Right lung (tissue), 10 donors: Measurements from ENCODE around the gene DLG5. TPM values are rescaled to one million over a fixed set of nuclear protein-coding genes. Genes with fewer than 3 reads are reported as not detected.

Experiments used
- DNase-seq, 2 donors: peaks; one replicate each; pipeline ENCODE4 v3.0.0-alpha.2; 2013
- long read RNA-seq, 8 donors: transcript quantifications; one replicate each; lab custom pipeline, GENCODE V29; 2026
- polyA plus RNA-seq, 5 donors: library from polyadenylated mRNA; unstranded; fragments of 120-200 nt; gene quantifications; one replicate each; pipeline versions ENCODE4 v1.2.1 to v1.2.3, GENCODE V29; 2013; ENCODE audit warnings: inconsistent platforms in 1 of 5, low replicate concordance in 1 of 5; ENCODE audit not compliant: insufficient read length in 5 of 5, insufficient read depth in 1 of 5

DLG5 gene
- polyA plus RNA-seq = 10 to 100 TPM; 37.5 to 53.2 (median 44.3) TPM
- long read RNA-seq, donor 1, full-length matches to known transcripts = 2 of 16,048 reads
- long read RNA-seq, donor 1, partial matches to known transcripts = 14,698 of 16,048 reads
- long read RNA-seq, donor 1, other reads (novel, unspliced or antisense) = 1,348 of 16,048 reads
- long read RNA-seq, donor 2, partial matches to known transcripts = 0 of 1 reads
- long read RNA-seq, donor 2, other reads (novel, unspliced or antisense) = 0 of 1 reads
- long read RNA-seq, donor 3, full-length matches to known transcripts = 1 of 11,173 reads
- long read RNA-seq, donor 3, partial matches to known transcripts = 7,118 of 11,173 reads
- long read RNA-seq, donor 3, other reads (novel, unspliced or antisense) = 4,054 of 11,173 reads
- long read RNA-seq, donor 4 = 0 reads
- long read RNA-seq, donor 5, partial matches to known transcripts = 0 of 1 reads
- long read RNA-seq, donor 5, other reads (novel, unspliced or antisense) = 0 of 1 reads
- long read RNA-seq, donor 6, full-length matches to known transcripts = 2 of 2 reads
- long read RNA-seq, donor 6, partial matches to known transcripts = 0 of 2 reads
- long read RNA-seq, donor 6, other reads (novel, unspliced or antisense) = 0 of 2 reads
- long read RNA-seq, donor 7 = 0 reads
- long read RNA-seq, donor 8, partial matches to known transcripts = 0 of 2 reads
- long read RNA-seq, donor 8, other reads (novel, unspliced or antisense) = 0 of 2 reads

- DNase-seq = peak; percentile 56 to 73
Measured at GRCh38 chr10:77926566-77927401, at the start of gene DLG5. DLG5 (minus strand) TSS chr10:77926755; CDS start chr10:77926520, 235 bp downstream.

- DNase-seq = no peak
Measured at GRCh38 chr10:77975086-77975666, 48.6 kb upstream of the DLG5 start.

- no peak for DNase-seq
Measured at GRCh38 chr10:77974396-77975074, 48.0 kb upstream of the DLG5 start.

GRCh38 chr10:77973276-77973675, 46.7 kb upstream of the DLG5 start:
- no peak for DNase-seq

- no peak for DNase-seq
Measured at GRCh38 chr10:77972148-77972547, 45.6 kb upstream of the DLG5 start.

GRCh38 chr10:77971804-77972144, 45.2 kb upstream of the DLG5 start:
- no peak for DNase-seq

- DNase-seq = peak; percentile 82 to 89
Measured at GRCh38 chr10:77970869-77971803, 44.6 kb upstream of the DLG5 start.

GRCh38 chr10:77969114-77969513, 42.6 kb upstream of the DLG5 start:
- DNase-seq = no peak

- DNase-seq = peak; percentile 58
Measured at GRCh38 chr10:77967611-77968022, 41.1 kb upstream of the DLG5 start.

- DNase-seq = no peak
Measured at GRCh38 chr10:77965294-77965693, 38.7 kb upstream of the DLG5 start.

GRCh38 chr10:77964811-77965210, 38.3 kb upstream of the DLG5 start:
- no peak for DNase-seq

- DNase-seq = no peak
Measured at GRCh38 chr10:77963901-77964300, 37.3 kb upstream of the DLG5 start.

- no peak for DNase-seq
Measured at GRCh38 chr10:77962350-77963146, 36.0 kb upstream of the DLG5 start.

- no peak for DNase-seq
Measured at GRCh38 chr10:77961668-77962067, 35.1 kb upstream of the DLG5 start.

- no peak for DNase-seq
Measured at GRCh38 chr10:77960829-77961329, 34.3 kb upstream of the DLG5 start.

GRCh38 chr10:77959887-77960455, 33.4 kb upstream of the DLG5 start:
- peak; percentile 80 to 81 for DNase-seq

- DNase-seq = peak; percentile 67 to 78
Measured at GRCh38 chr10:77959384-77959783, 32.8 kb upstream of the DLG5 start.

GRCh38 chr10:77955136-77955535, 28.6 kb upstream of the DLG5 start:
- no peak for DNase-seq

- DNase-seq = no peak
Measured at GRCh38 chr10:77949167-77949566, 22.6 kb upstream of the DLG5 start.
